ENCODE results near the gene ZNF888. TPM values are rescaled to one million over a fixed set of nuclear protein-coding genes. Genes with fewer than 3 reads are reported as not detected.
A peak's percentile ranks its signal among the peaks of the same experiment; 100 is the strongest.
"Not testable (repeated sequence)": the region's sequence is repeated elsewhere in the genome, so short reads cannot be mapped to it uniquely, and the experiment has no call there.

ZNF888 gene
- total RNA-seq, 2 donors from 2014 or later: 1.7 to 1.9 TPM

GRCh38 chr19:52943134-52943883 lies 20.1 kb upstream of the ZNF888 start:
- intact Hi-C loops (cut with DNase I): loop anchor here in 1 of 2 donors (2.0 to 10.0 kb wide), 2 partner anchors 19 to 89 kb away; partner anchors contain the start of genes ZNF468 and ZNF816
- DNase-seq: no peak
- ATAC-seq: no peak

- peak; percentile 92 for DNase-seq
- peak; percentile 99 to 100 for ATAC-seq
- intact Hi-C loops (cut with DNase I): loop anchor here in 1 of 2 donors (2.0 to 10.0 kb wide), 2 partner anchors 20 to 88 kb away; partner anchors contain the start of genes ZNF468 and ZNF816
These were observed 19.3 kb upstream of the ZNF888 start for GRCh38 chr19:52942386-52943133.

- ATAC-seq: peak; percentile 46 to 60
- peak; percentile 50 for DNase-seq
- intact Hi-C loops (cut with DNase I): loop anchor here in 1 of 2 donors (2.0 to 10.0 kb wide), 2 partner anchors 21 to 87 kb away; partner anchors contain the start of genes ZNF468 and ZNF816
These were observed 18.7 kb upstream of the ZNF888 start for GRCh38 chr19:52941941-52942385.

- DNase-seq, ATAC-seq: not testable (repeated sequence)
- intact Hi-C loops (cut with DNase I): loop anchor here in 1 of 2 donors (10.0 kb wide), 1 partner anchor 87 kb away; the partner anchor contains the start of gene ZNF468
These were observed 18.3 kb upstream of the ZNF888 start for GRCh38 chr19:52941523-52941922.

- intact Hi-C loops (cut with DNase I): loop anchor here in 1 of 2 donors (10.0 kb wide), 1 partner anchor 86 kb away; the partner anchor contains the start of gene ZNF468
- not testable (repeated sequence) for DNase-seq, ATAC-seq
These were observed 17.7 kb upstream of the ZNF888 start for GRCh38 chr19:52940905-52941304.

GRCh38 chr19:52938761-52939160 lies 15.5 kb upstream of the ZNF888 start:
- intact Hi-C loops (cut with DNase I): no loop called here
- no peak for DNase-seq
- ATAC-seq: no peak

GRCh38 chr19:52936954-52937325 lies 13.7 kb upstream of the ZNF888 start:
- intact Hi-C loops (cut with DNase I): no loop called here
- ATAC-seq (no peak), DNase-seq (no peak)

GRCh38 chr19:52936151-52936953 lies 13.1 kb upstream of the ZNF888 start:
- ATAC-seq (peak in 1 of 2 donors; percentile 37), DNase-seq (no peak)
- intact Hi-C loops (cut with DNase I): no loop called here

GRCh38 chr19:52935434-52935833 lies 12.2 kb upstream of the ZNF888 start:
- intact Hi-C loops (cut with DNase I): no loop called here
- DNase-seq: no peak
- no peak for ATAC-seq

- not testable (repeated sequence) for DNase-seq, ATAC-seq
- intact Hi-C loops (cut with DNase I): loop anchor here in 1 of 2 donors (2.0 kb wide), 1 partner anchor 38 kb away; the partner anchor contains the start of gene ZNF816
These were observed 1.4 kb upstream of the ZNF888 start for GRCh38 chr19:52924641-52925040.

- intact Hi-C loops (cut with DNase I): loop anchor here in 1 of 2 donors (2.0 kb wide), 1 partner anchor 39 kb away; the partner anchor contains the start of gene ZNF816
- ATAC-seq (peak; percentile 31 to 65), DNase-seq (peak; percentile 70)
These were observed 758 bp upstream of the ZNF888 start for GRCh38 chr19:52923778-52924593.

GRCh38 chr19:52917531-52917930 lies 5.7 kb downstream of the ZNF888 start:
- DNase-seq (no peak), ATAC-seq (no peak)
- intact Hi-C loops (cut with DNase I): no loop called here

- intact Hi-C loops (cut with DNase I): no loop called here
- DNase-seq (no peak), ATAC-seq (no peak)
These were observed 12.6 kb downstream of the ZNF888 start for GRCh38 chr19:52910648-52911047.

GRCh38 chr19:52904052-52904780 lies 19.0 kb downstream of the ZNF888 start:
- ATAC-seq; intact Hi-C loops (cut with DNase I); DNase-seq: not testable (repeated sequence)

- ATAC-seq (no peak), DNase-seq (no peak)
- intact Hi-C loops (cut with DNase I): no loop called here
These were observed 21.4 kb downstream of the ZNF888 start for GRCh38 chr19:52901842-52902241.

- intact Hi-C loops (cut with DNase I): loop anchor here in 1 of 2 donors (5.0 kb wide), 1 partner anchor 64 kb away; the partner anchor contains the start of gene ZNF816
- ATAC-seq, DNase-seq: not testable (repeated sequence)
These were observed 24.6 kb downstream of the ZNF888 start for GRCh38 chr19:52898596-52898995.

- ATAC-seq: no peak
- no peak for DNase-seq
These were observed 25.1 kb downstream of the ZNF888 start for GRCh38 chr19:52898101-52898500.

More at GRCh38 chr19:52898101-52898500, 25.1 kb downstream of the ZNF888 start:
- intact Hi-C loops (cut with DNase I): loop anchor here in 1 of 2 donors (5.0 kb wide), 1 partner anchor 64 kb away; the partner anchor contains the start of gene ZNF816

All from left cardiac atrium (tissue), 4 donors.